Iris pigment epithelial cell (primary cell): ENCODE measurements around the gene IKZF4.
"Not testable (repeated sequence)": the region's sequence is repeated elsewhere in the genome, so short reads cannot be mapped to it uniquely, and the experiment has no call there.

ENCODE experiments used
- DNase-seq: peaks from one replicate; pipeline ENCODE4 v3.0.0-alpha.2; 2011; ENCODE audit warnings: low read depth

Gene IKZF4

DNA sequence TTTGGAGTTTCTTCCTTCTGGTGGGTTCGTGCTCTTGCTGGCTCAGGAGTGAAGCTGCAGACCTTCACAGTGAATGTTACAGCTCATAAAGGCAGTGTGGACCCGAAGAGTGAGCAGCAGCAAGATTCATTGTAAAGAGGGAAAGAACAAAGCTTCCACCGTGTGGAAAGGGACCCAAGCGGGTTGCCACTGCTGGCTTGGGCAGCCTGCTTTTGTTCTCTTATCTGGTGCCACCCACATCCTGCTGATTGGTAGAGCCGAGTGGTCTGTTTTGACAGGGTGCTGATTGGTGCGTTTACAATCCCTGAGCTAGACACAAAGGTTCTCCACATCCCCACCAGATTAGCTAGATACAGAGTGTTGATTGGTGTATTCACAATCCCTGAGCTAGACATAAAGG lies 21.3 kb upstream of the IKZF4 start:
- not testable (repeated sequence) for DNase-seq

GRCh38 chr12:55999999-56000540 lies 20.8 kb upstream of the IKZF4 start:
- DNase-seq = not testable (repeated sequence)

- no peak for DNase-seq
Measured at GRCh38 chr12:56001487-56002100, 19.2 kb upstream of the IKZF4 start.

DNA sequence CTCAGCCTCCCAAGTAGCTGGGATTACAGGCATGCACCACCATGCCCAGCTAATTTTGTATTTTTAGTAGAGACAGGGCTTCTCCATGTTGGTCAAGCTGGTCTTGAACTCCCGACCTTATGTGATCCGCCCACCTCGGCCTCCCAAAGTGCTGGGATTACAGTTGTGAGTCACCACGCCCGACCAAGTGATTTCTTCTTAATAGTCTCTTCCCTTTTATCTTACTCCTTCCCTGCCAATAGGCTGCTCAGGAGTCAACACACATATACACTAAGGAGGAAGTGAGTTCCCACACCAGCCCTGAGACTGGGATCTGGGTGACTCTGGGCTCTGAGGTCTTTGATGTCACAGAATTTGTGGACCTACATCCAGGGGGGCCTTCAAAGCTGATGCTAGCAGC lies 17.5 kb upstream of the IKZF4 start:
- DNase-seq = peak; percentile 16

DNA sequence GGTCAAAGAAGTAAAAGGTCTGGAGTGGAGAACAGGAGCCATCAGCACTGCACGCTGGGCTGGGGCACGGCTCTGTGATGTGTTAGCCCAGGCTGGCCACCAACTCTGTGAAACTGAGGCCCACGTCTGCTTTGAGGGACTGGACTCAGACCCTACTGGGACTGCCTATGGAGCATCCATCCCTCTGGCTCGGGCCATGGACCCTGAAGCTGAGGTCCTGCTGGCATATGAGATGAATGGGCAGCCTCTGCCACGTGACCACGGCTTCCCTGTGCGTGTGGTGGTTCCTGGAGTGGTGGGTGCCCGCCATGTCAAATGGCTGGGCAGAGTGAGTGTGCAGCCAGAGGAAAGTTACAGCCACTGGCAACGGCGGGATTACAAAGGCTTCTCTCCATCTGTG lies 16.6 kb upstream of the IKZF4 start:
- DNase-seq = no peak

DNA sequence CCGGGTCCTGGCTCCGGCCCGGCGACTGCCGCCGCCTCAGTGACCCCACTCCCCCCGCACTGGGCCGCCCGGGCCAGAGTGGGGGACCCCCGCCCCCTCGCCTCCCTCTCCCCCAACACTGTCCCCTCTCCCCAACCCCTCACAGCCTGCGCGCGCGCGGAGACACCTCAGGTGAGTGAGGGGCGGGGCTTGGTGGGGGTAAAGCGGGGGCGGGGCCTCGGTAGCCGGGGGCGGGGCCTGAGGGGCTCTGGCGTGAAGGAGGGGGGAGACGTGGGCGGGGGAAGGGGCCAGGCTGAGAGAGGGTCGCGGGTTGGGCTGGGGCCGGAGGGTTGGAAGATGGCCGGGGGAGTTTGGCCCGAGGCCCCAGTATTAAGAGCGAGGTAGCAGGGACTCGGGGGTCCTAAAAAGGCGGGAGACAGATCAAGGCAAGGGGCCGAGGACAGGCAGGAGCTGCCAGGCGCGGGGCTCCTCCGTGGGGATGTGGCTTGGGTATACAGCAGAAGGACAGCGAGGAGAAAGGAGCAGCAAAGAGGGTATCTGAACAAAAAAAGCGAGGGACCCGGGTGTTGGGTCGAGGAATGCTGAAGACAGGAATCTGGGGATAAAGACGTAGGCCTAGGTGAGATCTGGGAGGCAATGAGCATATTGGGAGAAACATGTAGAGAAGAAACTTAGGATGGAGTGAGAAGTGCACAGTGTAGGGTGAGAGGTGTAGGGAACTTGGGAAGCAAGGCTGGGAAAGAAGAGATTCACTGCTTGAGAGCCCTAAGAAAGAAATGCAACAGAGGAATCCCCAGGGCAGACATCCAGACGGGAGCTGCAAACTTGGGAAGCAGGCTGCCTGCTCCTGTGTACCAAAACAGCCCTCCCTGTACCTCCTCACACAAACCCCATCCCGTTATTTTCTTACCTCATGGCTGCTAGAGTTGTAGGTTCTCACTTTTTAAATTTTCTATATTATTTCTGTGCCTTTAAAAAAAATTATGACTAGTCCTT lies 13.0 kb upstream of the IKZF4 start:
- DNase-seq = peak; percentile 7

GRCh38 chr12:56010111-56010570 lies 10.7 kb upstream of the IKZF4 start:
- no peak for DNase-seq

- peak; percentile 49 for DNase-seq
Measured at GRCh38 chr12:56011509-56012090, 9.2 kb upstream of the IKZF4 start.

DNA sequence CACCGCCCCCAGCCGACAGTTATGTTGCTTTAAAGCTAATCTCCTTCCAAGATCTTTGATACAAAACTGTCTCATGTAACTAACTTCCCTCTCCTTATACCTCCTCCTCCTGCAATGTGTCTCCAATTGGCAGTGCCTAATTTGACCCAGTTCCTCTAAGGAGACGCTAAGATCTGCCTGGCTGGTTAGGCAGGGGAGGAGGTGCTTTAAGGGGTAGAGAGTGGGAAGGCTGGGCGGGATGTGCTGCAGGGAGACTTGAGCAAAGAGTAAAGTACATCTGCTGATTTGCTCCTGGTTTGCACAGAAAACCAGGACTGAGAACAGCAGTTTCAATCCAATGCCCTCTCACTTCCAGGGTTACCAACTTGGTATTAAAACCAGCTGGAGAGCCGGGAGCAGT lies 7.4 kb upstream of the IKZF4 start:
- DNase-seq = no peak

- no peak for DNase-seq
Measured at GRCh38 chr12:56014205-56014604, 6.6 kb upstream of the IKZF4 start.

DNA sequence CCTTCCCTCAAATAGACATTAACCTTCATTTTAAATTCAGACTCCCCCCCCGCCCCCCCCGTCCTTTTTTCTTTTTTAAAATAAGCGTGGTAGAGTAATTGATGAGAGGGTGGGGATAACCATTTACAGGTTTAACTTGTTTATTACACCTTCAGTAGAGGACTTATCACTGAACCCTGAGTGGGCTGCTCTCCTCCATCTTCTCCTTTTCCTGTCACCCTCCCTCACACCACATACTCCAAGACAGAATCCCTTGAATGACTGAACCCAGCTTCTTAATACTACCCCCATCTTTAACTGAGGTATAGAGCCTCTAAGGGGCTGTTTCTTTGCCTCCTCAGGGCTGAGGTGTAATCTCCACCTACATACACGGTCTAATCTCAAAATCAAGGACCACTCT lies 3.7 kb upstream of the IKZF4 start:
- DNase-seq = no peak

GRCh38 chr12:56018356-56018755 lies 2.5 kb upstream of the IKZF4 start:
- DNase-seq = no peak

DNA sequence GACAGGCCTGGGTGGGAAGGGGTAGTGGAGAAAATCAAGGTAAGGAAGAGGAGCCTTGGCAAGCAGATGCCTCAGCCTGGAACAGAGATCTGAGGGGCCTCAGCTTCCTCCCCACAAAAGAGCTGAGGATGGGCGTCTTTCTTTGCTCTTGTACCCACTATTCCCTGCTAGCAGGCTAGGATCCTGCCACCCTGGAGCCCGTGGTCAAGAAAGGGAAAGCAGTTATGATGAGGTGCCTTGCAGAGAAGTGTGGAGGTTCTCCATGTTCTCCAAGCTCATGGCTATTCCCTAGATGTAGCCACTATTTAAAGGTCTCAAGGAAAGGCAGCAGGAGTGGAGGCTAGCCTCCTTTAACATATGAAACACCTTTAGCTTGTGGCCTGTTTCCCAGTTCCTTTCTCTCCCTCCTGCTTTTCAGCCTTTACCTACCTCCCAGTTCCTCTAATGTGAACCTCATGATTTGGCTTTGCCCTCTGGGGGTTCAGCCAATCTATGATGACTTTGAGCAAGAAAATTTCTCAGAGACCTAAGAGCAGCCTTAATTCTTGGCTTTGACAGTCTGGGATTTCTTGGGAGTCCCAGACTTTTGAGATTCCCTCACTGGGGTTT lies 1.1 kb downstream of the IKZF4 start:
- no peak for DNase-seq

- DNase-seq = peak; percentile 18
Measured at GRCh38 chr12:56028511-56029165, 7.8 kb downstream of the IKZF4 start.

DNA sequence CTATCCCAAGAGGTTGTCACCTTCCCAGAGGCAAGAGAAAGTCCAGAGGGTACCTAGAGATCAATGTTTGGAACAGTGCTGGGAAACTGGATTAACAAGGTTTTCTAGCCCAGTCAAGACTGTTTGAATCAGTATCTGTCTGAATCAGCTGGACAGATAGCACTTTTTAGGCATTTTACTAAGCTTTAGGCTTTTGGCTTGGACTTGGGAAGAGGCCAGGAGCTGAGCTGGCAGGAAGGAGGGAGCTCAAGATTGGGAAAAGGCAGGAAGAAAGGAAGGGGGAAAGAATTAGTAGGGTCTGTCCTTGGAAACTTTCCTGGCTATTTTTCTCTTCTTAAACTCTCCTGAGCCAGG lies 8.3 kb downstream of the IKZF4 start:
- DNase-seq = peak; percentile 34

- DNase-seq = peak; percentile 66
Measured at GRCh38 chr12:56029666-56030293, 8.9 kb downstream of the IKZF4 start.

DNA sequence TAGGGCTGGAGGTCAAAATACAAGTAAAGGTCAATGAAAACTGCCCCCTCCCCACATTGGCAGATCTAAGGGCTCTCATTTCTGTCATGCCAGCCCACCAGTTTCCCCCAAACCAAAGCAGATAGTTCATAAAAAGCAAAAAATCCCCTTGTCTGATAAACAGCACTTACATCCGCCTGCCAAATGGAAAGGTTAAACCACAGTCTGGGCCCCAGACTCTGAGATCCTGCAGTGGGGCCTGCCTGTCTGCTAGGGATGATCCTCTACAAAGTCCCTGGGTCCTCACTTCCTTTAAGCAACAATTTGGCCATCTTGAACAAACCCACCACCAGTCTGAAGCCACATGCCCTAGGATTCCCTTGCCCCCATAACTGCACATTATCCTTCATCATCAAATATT lies 11.1 kb downstream of the IKZF4 start:
- no peak for DNase-seq

DNA sequence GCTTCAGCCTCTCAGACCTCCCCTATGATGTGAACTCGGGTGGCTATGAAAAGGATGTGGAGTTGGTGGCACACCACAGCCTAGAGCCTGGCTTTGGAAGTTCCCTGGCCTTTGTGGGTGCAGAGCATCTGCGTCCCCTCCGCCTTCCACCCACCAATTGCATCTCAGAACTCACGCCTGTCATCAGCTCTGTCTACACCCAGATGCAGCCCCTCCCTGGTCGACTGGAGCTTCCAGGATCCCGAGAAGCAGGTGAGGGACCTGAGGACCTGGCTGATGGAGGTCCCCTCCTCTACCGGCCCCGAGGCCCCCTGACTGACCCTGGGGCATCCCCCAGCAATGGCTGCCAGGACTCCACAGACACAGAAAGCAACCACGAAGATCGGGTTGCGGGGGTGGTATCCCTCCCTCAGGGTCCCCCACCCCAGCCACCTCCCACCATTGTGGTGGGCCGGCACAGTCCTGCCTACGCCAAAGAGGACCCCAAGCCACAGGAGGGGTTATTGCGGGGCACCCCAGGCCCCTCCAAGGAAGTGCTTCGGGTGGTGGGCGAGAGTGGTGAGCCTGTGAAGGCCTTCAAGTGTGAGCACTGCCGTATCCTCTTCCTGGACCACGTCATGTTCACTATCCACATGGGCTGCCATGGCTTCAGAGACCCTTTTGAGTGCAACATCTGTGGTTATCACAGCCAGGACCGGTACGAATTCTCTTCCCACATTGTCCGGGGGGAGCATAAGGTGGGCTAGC lies 13.9 kb downstream of the IKZF4 start:
- no peak for DNase-seq

DNA sequence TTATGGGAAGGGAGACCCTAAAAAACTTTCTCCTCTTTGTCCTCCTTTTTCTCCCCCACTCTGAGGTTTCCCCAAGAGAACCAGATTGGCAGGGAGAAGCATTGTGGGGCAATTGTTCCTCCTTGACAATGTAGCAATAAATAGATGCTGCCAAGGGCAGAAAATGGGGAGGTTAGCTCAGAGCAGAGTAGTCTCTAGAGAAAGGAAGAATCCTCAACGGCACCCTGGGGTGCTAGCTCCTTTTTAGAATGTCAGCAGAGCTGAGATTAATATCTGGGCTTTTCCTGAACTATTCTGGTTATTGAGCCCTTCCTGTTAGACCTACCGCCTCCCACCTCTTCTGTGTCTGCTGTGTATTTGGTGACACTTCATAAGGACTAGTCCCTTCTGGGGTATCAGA lies 16.3 kb downstream of the IKZF4 start:
- no peak for DNase-seq

DNA sequence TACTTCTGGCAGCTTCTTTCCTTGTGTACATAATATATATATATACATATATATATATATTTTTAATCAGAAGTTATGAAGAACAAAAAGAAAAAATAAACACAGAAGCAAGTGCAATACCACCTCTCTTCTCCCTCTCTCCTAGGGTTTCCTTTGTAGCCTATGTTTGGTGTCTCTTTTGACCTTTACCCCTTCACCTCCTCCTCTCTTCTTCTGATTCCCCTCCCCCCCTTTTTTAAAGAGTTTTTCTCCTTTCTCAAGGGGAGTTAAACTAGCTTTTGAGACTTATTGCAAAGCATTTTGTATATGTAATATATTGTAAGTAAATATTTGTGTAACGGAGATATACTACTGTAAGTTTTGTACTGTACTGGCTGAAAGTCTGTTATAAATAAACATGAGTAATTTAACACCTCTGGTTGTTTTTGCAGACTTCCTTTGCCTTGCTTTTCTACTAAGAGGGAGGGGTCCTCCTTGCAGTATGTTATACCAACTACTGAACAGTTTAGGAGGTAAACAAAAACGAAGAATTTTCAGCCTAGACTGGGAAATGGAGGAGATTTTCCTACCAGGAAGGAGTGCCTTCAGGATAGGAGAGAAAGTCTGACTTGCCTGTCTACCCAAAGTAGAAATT lies 17.3 kb downstream of the IKZF4 start:
- DNase-seq = no peak
